Loucy (cell line): ENCODE data around the gene KCNMA1.

Experiments
- H2AFZ ChIP-seq: fragments of 200-600 bp; sonication (generic); 2 replicates; pipeline ENCODE4 v1.6.0; 2016; ENCODE audit warnings: antibody characterized with exemption, mild to moderate bottlenecking, low read length, moderate library complexity
- H3F3A ChIP-seq: fragments of 200-600 bp; 2 replicates; pipeline ENCODE4 v1.6.0; 2016; ENCODE audit warnings: antibody characterized with exemption, low read depth, mild to moderate bottlenecking
- H3K27me3 ChIP-seq: fragments of 200-600 bp; sonication (generic); 2 replicates; pipeline ENCODE4 v1.6.1; 2014; ENCODE audit warnings: low read length, mild to moderate bottlenecking; ENCODE audit not compliant: insufficient read depth, poor library complexity, severe bottlenecking
- H3K36me3 ChIP-seq: fragments of 200-600 bp; sonication (generic); 2 replicates; pipeline ENCODE4 v1.6.1; 2016; ENCODE audit warnings: low read length; ENCODE audit not compliant: insufficient read depth
- H3K4me1 ChIP-seq: fragments of 200-600 bp; sonication (generic); 2 replicates; pipeline ENCODE4 v1.5.1; 2014; ENCODE audit warnings: low read length, mild to moderate bottlenecking; ENCODE audit not compliant: insufficient read depth, poor library complexity, severe bottlenecking
- H3K4me2 ChIP-seq: fragments of 200-600 bp; sonication (generic); 2 replicates; pipeline ENCODE4 v1.6.0; 2014; ENCODE audit warnings: antibody characterized with exemption, low read length, low read depth, mild to moderate bottlenecking; ENCODE audit not compliant: poor library complexity, severe bottlenecking
- H3K4me3 ChIP-seq: fragments of 200-600 bp; sonication (generic); 2 replicates; pipeline ENCODE4 v1.5.1; 2014; ENCODE audit warnings: low read length, mild to moderate bottlenecking, mixed read lengths; ENCODE audit not compliant: poor library complexity, severe bottlenecking
- H3K79me2 ChIP-seq: fragments of 200-600 bp; sonication (generic); 2 replicates; pipeline ENCODE4 v1.6.1; 2014; ENCODE audit warnings: low read length; ENCODE audit not compliant: insufficient read depth
- H3K9ac ChIP-seq: fragments of 200-600 bp; sonication (generic); 2 replicates; pipeline ENCODE4 v1.6.0; 2014; ENCODE audit warnings: mild to moderate bottlenecking, low read depth, low read length, moderate library complexity; ENCODE audit not compliant: poor library complexity, severe bottlenecking
- H3K9me2 ChIP-seq: fragments of 200-600 bp; sonication (generic); replicated peaks from 2 replicates; pipeline ENCODE4 v1.6.1; 2016; ENCODE audit warnings: low read depth, low read length, mixed read lengths
- H3K9me3 ChIP-seq: fragments of 200-600 bp; sonication (generic); 2 replicates; pipeline ENCODE4 v1.6.1; 2014; ENCODE audit warnings: mild to moderate bottlenecking, antibody characterized with exemption, low read length, low read depth; ENCODE audit not compliant: insufficient read depth
- H4K20me1 ChIP-seq: fragments of 200-600 bp; sonication (generic); 2 replicates; pipeline ENCODE4 v1.6.0; 2014; ENCODE audit warnings: antibody characterized with exemption, low read length, mild to moderate bottlenecking; ENCODE audit not compliant: insufficient read depth, poor library complexity, severe bottlenecking
- EZH2phosphoT487 ChIP-seq: fragments of 200-600 bp; IDR thresholded peaks from 2 replicates; pipeline ENCODE4 v1.6.1; 2018; ENCODE audit warnings: antibody characterized with exemption, mild to moderate bottlenecking, moderate library complexity, borderline replicate concordance
- TF ChIP-seq, protein P1 (sequence below): fragments of 200-600 bp; sonication (generic); conservative IDR thresholded peaks from 2 replicates; pipeline ENCODE4 v1.5.1; 2014; ENCODE audit warnings: mild to moderate bottlenecking, antibody characterized with exemption, low read length

The KCNMA1 gene

DNA sequence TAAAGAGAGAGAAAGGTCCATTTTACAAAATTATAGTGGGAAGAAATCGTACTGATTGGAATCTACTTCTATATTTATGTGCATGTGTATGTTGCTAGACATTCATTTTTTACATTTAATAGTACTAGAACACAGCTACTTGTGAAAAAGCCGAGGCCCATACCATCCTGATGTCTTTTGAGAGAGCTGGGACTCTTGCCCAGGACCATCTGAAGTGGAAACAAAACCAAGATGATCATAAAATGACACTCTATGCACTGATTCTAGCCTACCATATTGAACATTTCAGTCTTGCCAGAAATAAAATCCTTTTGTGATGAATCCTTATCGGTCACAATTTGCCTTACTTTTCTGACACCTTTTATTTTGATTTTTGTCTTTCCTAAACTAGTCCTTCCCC, 640.0 kb downstream of the KCNMA1 start:
- TF ChIP-seq, protein P1, sequence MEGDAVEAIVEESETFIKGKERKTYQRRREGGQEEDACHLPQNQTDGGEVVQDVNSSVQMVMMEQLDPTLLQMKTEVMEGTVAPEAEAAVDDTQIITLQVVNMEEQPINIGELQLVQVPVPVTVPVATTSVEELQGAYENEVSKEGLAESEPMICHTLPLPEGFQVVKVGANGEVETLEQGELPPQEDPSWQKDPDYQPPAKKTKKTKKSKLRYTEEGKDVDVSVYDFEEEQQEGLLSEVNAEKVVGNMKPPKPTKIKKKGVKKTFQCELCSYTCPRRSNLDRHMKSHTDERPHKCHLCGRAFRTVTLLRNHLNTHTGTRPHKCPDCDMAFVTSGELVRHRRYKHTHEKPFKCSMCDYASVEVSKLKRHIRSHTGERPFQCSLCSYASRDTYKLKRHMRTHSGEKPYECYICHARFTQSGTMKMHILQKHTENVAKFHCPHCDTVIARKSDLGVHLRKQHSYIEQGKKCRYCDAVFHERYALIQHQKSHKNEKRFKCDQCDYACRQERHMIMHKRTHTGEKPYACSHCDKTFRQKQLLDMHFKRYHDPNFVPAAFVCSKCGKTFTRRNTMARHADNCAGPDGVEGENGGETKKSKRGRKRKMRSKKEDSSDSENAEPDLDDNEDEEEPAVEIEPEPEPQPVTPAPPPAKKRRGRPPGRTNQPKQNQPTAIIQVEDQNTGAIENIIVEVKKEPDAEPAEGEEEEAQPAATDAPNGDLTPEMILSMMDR: no peak
- TF ChIP-seq EZH2phosphoT487: no peak
- no peak overlapping the region for H3K4me2 ChIP-seq
- no peaks in the 10 kb centered on the region for H3F3A ChIP-seq
- H3K27me3 ChIP-seq: no peaks in the 10 kb centered on the region
- no peaks in the 10 kb centered on the region for H3K9me2 ChIP-seq
- H3K9me3 ChIP-seq: no peaks in the 10 kb centered on the region
- no peak overlapping the region for H2AFZ ChIP-seq
- H3K9ac ChIP-seq: no peak overlapping the region
- H3K36me3 ChIP-seq: no peaks in the 10 kb centered on the region
- no peaks in the 10 kb centered on the region for H4K20me1 ChIP-seq
- H3K4me3 ChIP-seq: no peak overlapping the region
- no peaks in the 10 kb centered on the region for H3K79me2 ChIP-seq
- peaks cover 23% of the 10 kb centered on the region for H3K4me1 ChIP-seq

- TF ChIP-seq EZH2phosphoT487: no peak
- TF ChIP-seq, protein P1: no peak
- Histone ChIP-seq H3K9ac (no peak overlapping the region), H4K20me1 (no peaks in the 10 kb centered on the region)
These were observed 642.6 kb downstream of the KCNMA1 start for GRCh38 chr10:76995023-76995422.

DNA sequence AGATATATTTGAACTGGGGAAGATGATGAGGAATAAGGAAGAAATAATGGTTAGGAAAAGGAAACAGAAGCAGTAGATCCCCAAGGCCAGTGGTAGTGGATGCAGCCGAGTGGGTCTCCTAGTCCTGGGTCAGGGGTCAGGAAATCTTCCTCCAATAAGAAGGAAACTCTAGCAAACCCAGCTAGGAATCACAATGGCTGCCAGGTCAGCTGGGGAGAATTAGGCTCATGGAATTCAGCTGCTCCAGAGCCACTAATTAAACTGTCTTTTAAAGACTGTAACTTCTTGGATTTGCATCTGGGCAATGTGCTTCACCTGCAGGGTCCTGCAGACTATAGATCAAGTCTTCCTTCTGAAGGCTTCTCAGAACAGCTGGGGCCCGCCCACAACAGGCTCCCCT, 644.4 kb downstream of the KCNMA1 start:
- H3K27me3 ChIP-seq: no peaks in the 10 kb centered on the region
- no peaks in the 10 kb centered on the region for H4K20me1 ChIP-seq
- no peak overlapping the region for H2AFZ ChIP-seq
- no peak overlapping the region for H3K9ac ChIP-seq
- no peaks in the 10 kb centered on the region for H3K79me2 ChIP-seq
- no peaks in the 10 kb centered on the region for H3K9me2 ChIP-seq
- no peaks in the 10 kb centered on the region for H3K9me3 ChIP-seq
- H3K4me3 ChIP-seq: no peak overlapping the region
- no peak for TF ChIP-seq EZH2phosphoT487
- TF ChIP-seq, protein P1: no peak
- no peaks in the 10 kb centered on the region for H3K4me1 ChIP-seq
- no peaks in the 10 kb centered on the region for H3K36me3 ChIP-seq
- no peaks in the 10 kb centered on the region for H3F3A ChIP-seq
- H3K4me2 ChIP-seq: no peak overlapping the region

More at GRCh38 chr10:76995023-76995422, 642.6 kb downstream of the KCNMA1 start:
- no peak overlapping the region for H3K4me3 ChIP-seq
- no peaks in the 10 kb centered on the region for H3K27me3 ChIP-seq
- H3K9me3 ChIP-seq: no peaks in the 10 kb centered on the region
- no peaks in the 10 kb centered on the region for H3K79me2 ChIP-seq
- no peaks in the 10 kb centered on the region for H3F3A ChIP-seq
- H3K9me2 ChIP-seq: no peaks in the 10 kb centered on the region
- H2AFZ ChIP-seq: no peak overlapping the region
- H3K4me1 ChIP-seq: peaks cover 12% of the 10 kb centered on the region
- no peak overlapping the region for H3K4me2 ChIP-seq
- no peaks in the 10 kb centered on the region for H3K36me3 ChIP-seq
